Right cardiac atrium (tissue), 5 donors: Measurements from ENCODE around the gene BRCA2. TPM values are rescaled to one million over a fixed set of nuclear protein-coding genes. Genes with fewer than 3 reads are reported as not detected.

ENCODE experiments used
- ATAC-seq, 2 donors: fragments of 200-7000 bp; cut with Tn5 transposase; one replicate each; pipeline versions ENCODE4 v1.8.0 to v1.9.1; 2020; ENCODE audit warnings: moderate library complexity in 2 of 2, mild to moderate bottlenecking in 1 of 2
- DNase-seq, 3 donors: peaks; one replicate each; pipeline ENCODE4 v3.0.0-alpha.2; 2020
- H3K27ac ChIP-seq: one replicate; pipeline ENCODE4 v1.5.1; 2013; ENCODE audit warnings: mild to moderate bottlenecking, low read length, control low read depth, moderate library complexity
- H3K27me3 ChIP-seq: one replicate; pipeline ENCODE4 v1.6.1; 2013; ENCODE audit not compliant: control insufficient read depth, insufficient read depth
- H3K4me1 ChIP-seq: one replicate; pipeline ENCODE4 v1.6.1; 2013; ENCODE audit warnings: low read length; ENCODE audit not compliant: control insufficient read depth, insufficient read depth
- H3K4me3 ChIP-seq: one replicate; pipeline ENCODE4 v1.5.1; 2013; ENCODE audit warnings: low read length, control low read depth
- H3K9me3 ChIP-seq: one replicate; pipeline ENCODE4 v1.6.1; 2013; ENCODE audit warnings: low read length; ENCODE audit not compliant: control insufficient read depth
- WGBS: extraction: QIAGEN DNeasy Blood & Tissue Kit; methylation state at CpG from one replicate; pipeline ENCODE4 v1.1.7; 2013; 5-methylcytosine and 5-hydroxymethylcytosine counted together
- intact Hi-C, 4 donors: fragments of 100-400 bp; cut with DNase I; formaldehyde crosslinking; loops; one replicate each; pipeline versions ENCODE4 v1.11.0 to v1.14.0; 2022 to 2023
- polyA plus RNA-seq: library from polyadenylated mRNA; stranded (reverse); fragments of 200-250 nt; gene quantifications from one replicate; pipeline ENCODE4 v1.2.3, GENCODE V29; 2013
- total RNA-seq, 4 donors: library from RNA; stranded (reverse); fragmentation: NEBNext Ultra II Directional; extraction: Animal tissue kit (Norgen Biotek cat#: 25700); gene quantifications; one replicate each; pipeline ENCODE4 v1.2.1, GENCODE V29; 2021
- donor health status: healthy with polysubstance abuse.
- donor health status: DM: no; HTN: yes; CAD: no.
- donor health status: DM: no; HTN: no; CAD: no.
- donor health status: DM: no; HTN: yes; CAD: no; lungs with severe emphysema.
- donor health status: DM: yes; HTN: yes; CAD: no.

The BRCA2 gene
- total and polyA plus RNA-seq, 5 donors: 0.07 to 1.2 (median 1.0) TPM

DNA sequence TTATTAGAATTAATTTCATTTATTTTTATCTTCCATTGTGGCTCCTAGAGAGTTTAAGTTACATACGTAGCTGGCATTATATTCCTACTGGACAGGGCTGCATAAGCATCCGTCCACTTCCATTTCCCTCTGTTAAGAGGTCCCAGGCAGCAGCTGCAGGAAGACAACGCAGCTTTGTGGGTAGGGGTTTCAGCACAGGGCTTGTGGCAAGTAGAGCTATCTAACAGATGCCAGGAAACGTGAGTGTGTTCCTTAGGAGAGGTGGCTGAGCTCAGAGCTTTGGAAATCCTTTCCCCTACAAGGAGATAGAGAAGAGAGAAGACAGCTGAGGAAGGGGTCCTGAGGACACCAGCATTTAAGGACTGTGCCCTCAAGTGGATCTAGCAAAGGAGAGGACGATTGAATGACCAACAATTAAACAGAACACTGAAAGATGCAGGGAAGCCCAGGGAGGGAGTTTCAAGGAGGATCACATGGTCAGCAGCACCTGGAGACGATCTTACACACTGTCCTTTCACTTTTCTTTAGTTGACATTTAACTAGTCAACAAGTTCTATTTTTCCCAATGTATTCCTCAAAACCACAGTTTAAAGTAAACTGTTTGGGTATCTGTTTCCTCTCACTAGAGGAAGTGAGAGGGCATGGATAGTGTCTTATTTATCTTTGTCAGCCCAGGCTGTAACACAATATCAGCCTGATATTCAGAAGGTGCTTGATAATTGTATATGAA lies 114.9 kb downstream of the BRCA2 start:
- Histone ChIP-seq H3K27me3 (no peaks in the 10 kb centered on the region), H3K4me1 (peaks cover 5% of the 10 kb centered on the region), H3K4me3 (no peak overlapping the region), H3K9me3 (no peaks in the 10 kb centered on the region), H3K27ac (no peak overlapping the region)
- DNase-seq (no peak), ATAC-seq (no peak)
- intact Hi-C loops: no loop called here
- 63% methylated on average over 6 of the region's 6 CpGs for WGBS

GRCh38 chr13:32431361-32431760 lies 116.1 kb downstream of the BRCA2 start:
- Histone ChIP-seq H3K27ac (no peak overlapping the region), H3K9me3 (no peaks in the 10 kb centered on the region), H3K4me3 (no peak overlapping the region), H3K4me1 (peaks cover 3% of the 10 kb centered on the region), H3K27me3 (no peaks in the 10 kb centered on the region)
- ATAC-seq (no peak), DNase-seq (no peak)
- 89% methylated on average over 5 of the region's 5 CpGs for WGBS
- intact Hi-C loops: no loop called here

DNA sequence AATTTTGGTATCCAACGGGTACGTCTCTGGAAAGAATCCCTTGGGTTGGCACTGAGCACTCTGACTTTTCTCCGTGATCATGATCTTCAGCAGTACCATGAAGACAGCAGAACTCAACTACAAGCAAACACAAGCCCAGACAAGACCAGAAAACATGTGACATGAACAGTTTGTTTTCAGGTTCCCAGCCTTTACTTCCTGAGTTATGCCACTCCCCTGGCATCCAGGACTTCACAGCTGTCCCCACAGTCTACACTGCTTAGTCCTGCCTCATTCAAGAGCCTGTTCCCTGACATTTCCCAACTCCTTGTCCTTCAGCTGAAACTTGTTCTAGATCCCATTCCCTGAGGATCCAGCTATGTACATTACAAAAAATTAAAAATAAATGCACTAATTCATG lies 117.5 kb downstream of the BRCA2 start:
- H3K4me3 ChIP-seq: no peak overlapping the region
- ATAC-seq: no peak
- no peak overlapping the region for H3K27ac ChIP-seq
- no peaks in the 10 kb centered on the region for H3K9me3 ChIP-seq
- 69% methylated on average over 3 of the region's 3 CpGs for WGBS
- no peaks in the 10 kb centered on the region for H3K27me3 ChIP-seq
- DNase-seq: no peak
- H3K4me1 ChIP-seq: no peaks in the 10 kb centered on the region
- intact Hi-C loops: no loop called here

GRCh38 chr13:32438871-32439270 lies 123.6 kb downstream of the BRCA2 start:
- ATAC-seq (no peak), DNase-seq (no peak)
- no peak overlapping the region for H3K4me3 ChIP-seq
- 85% methylated on average over 4 of the region's 4 CpGs for WGBS
- no peaks in the 10 kb centered on the region for H3K27me3 ChIP-seq
- H3K27ac ChIP-seq: no peak overlapping the region
- H3K4me1 ChIP-seq: no peaks in the 10 kb centered on the region
- no peaks in the 10 kb centered on the region for H3K9me3 ChIP-seq
- intact Hi-C loops: no loop called here

DNA sequence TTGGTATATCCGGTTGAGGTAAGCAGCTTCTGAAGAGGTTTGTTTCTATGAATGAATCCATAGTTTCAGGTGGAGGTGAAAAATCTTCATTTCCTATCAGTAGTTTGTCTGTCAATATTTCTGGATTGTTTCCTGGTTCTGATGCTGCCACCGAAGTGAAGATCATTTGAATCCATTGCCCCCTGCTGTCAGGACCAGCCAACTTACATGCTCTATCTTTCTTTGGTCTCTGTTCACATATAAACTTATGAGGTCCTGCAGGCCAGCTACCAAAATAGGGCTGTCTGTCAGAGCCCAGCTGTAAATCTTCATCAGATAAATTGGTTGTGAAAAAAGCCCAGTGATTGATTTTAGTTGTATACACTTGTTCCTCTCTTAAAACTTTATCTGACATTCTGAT lies 127.8 kb downstream of the BRCA2 start:
- intact Hi-C loops: no loop called here
- no peak overlapping the region for H3K27ac ChIP-seq
- ATAC-seq (no peak), DNase-seq (no peak)
- H3K4me1 ChIP-seq: no peaks in the 10 kb centered on the region
- no peak overlapping the region for H3K4me3 ChIP-seq
- no peaks in the 10 kb centered on the region for H3K9me3 ChIP-seq
- H3K27me3 ChIP-seq: no peaks in the 10 kb centered on the region
- WGBS: 52% methylated on average over 2 of the region's 2 CpGs

DNA sequence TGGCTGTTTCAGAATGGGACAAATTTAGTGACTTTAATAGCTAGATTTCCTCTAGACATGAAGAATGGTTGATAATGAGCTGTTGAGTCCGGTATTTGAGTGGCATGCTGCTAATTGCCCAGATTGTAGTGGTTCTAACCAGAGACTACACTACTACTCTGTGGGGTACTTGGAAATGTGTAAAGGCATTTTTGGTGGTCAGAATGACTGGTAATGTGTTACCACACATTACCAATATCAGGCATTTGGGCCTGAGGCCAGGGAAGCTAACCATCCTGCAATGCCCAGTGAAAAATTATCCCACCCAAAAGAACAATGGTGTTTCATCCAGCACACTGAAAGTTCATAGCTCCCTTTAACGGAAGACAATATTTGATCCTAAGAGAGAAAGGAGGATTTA lies 130.2 kb downstream of the BRCA2 start:
- intact Hi-C loops: no loop called here
- DNase-seq (no peak), ATAC-seq (no peak)
- Histone ChIP-seq H3K9me3 (no peaks in the 10 kb centered on the region), H3K27me3 (no peaks in the 10 kb centered on the region), H3K4me3 (no peak overlapping the region), H3K27ac (no peak overlapping the region), H3K4me1 (no peaks in the 10 kb centered on the region)
- WGBS: 96% methylated on average over 2 of the region's 2 CpGs

DNA sequence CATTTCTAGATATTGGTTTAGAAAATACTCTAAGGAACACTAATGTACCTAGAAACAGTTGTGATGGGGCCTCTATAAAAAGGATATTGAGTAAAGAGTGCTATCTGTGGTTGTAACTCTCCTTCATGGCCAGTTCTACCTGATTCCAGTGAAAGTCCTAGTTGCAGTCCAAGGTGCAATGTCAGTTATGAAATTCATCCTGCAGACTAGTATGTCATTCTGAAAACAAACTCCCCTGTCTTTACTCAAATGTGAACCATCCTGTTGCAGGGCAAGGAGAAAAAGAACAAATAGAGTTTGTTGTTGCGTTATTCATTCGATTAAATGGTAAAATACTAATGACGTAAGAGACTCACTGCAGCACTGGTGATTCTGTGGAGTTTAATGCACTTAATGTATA lies 130.9 kb downstream of the BRCA2 start:
- 94% methylated on average over 3 of the region's 3 CpGs for WGBS
- no peak for DNase-seq
- Histone ChIP-seq H3K9me3 (no peaks in the 10 kb centered on the region), H3K4me1 (no peaks in the 10 kb centered on the region), H3K27ac (no peak overlapping the region), H3K4me3 (no peak overlapping the region), H3K27me3 (no peaks in the 10 kb centered on the region)
- ATAC-seq: no peak
- intact Hi-C loops: no loop called here

- DNase-seq: no peak
- ATAC-seq: peak in 1 of 2 donors; percentile 37
- Histone ChIP-seq H3K4me1 (no peaks in the 10 kb centered on the region), H3K4me3 (no peak overlapping the region), H3K27me3 (no peaks in the 10 kb centered on the region), H3K27ac (no peak overlapping the region), H3K9me3 (no peaks in the 10 kb centered on the region)
- WGBS: 50% methylated on average over 2 of the region's 2 CpGs
- intact Hi-C loops: no loop called here
Observed at GRCh38 chr13:32446773-32447465, 131.6 kb downstream of the BRCA2 start.

DNA sequence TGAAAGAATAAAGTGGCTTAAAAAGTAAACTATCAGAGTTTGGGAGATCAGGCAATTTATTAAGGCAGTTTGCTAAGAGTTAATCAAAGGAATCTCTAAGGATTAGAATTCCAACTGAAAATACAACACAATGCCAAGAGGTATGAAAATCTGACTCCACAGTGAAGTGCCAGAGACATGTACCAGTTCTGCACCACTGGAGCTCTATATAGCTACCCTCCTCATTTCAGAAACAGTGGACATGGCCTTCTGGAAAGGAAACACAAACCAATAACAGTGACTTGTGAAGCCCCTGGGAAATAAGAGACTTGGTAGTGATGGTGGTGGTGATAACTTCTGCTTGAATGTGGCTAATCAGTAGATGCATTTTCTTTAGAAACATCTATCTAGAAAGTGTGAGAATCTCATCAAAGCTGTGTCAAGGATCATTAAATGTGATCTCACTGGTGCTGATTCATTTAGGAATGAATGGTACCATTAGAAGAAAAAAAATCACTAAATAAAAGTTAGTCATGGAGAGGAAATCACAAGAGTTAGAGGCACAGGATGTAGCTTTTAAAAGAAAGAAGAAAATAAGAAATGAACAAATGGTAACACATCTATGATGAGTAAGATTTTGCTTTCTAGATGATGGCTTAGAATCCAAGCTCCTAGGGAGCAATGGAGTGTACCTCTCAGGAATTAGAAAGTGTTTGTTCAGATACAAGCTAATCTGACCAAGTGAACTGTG lies 132.8 kb downstream of the BRCA2 start:
- intact Hi-C loops: no loop called here
- no peaks in the 10 kb centered on the region for H3K9me3 ChIP-seq
- H3K27me3 ChIP-seq: no peaks in the 10 kb centered on the region
- H3K4me3 ChIP-seq: no peak overlapping the region
- H3K27ac ChIP-seq: no peak overlapping the region
- no peak for DNase-seq
- ATAC-seq: no peak
- no peaks in the 10 kb centered on the region for H3K4me1 ChIP-seq

DNA sequence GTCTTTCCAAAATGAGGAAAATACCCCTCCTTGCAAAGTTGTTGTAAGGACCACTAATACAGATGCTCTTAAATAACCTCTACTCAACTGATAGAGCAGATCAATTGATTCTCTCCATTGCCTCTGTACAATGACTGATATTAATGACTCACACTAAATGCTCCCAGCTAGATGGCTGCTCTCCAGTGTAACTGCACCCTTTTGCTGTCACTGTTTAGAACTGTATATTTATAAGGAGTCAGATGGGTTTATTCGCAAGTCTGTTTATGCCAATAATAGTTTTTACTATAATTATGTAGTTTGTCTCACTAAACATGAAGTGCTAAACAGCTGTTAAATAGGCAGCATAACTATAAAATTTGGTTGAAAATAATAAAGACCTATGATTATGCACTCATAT lies 133.7 kb downstream of the BRCA2 start:
- intact Hi-C loops: no loop called here
- DNase-seq: no peak
- 98% methylated on average over 1 of the region's 1 CpG for WGBS

More for the DNA sequence above, 133.7 kb downstream of the BRCA2 start:
- Histone ChIP-seq H3K4me1 (no peaks in the 10 kb centered on the region), H3K27me3 (no peaks in the 10 kb centered on the region), H3K27ac (no peak overlapping the region), H3K4me3 (no peak overlapping the region), H3K9me3 (no peaks in the 10 kb centered on the region)
- ATAC-seq: no peak
